ENCODE data around the gene DGKG.

Gene DGKG

GRCh38 chr3:186210852-186211500 lies 151.1 kb downstream of the DGKG start:
- no peak for DNase-seq (ENCODE audit: low read depth, low spot score)

- DNase-seq (ENCODE audit: low read depth, low spot score): no peak
Measured at GRCh38 chr3:186209810-186210752, 152.0 kb downstream of the DGKG start.

- DNase-seq (ENCODE audit: low read depth, low spot score): no peak
Measured at GRCh38 chr3:186208296-186208989, 153.6 kb downstream of the DGKG start.

GRCh38 chr3:186207515-186207914 lies 154.5 kb downstream of the DGKG start:
- no peak for DNase-seq (ENCODE audit: low read depth, low spot score)

GRCh38 chr3:186200726-186201125 lies 161.3 kb downstream of the DGKG start:
- no peak for DNase-seq (ENCODE audit: low read depth, low spot score)

- DNase-seq (ENCODE audit: low read depth, low spot score): no peak
Measured at GRCh38 chr3:186198442-186198841, 163.6 kb downstream of the DGKG start.

- DNase-seq (ENCODE audit: low read depth, low spot score): no peak
Measured at GRCh38 chr3:186194451-186194811, 167.6 kb downstream of the DGKG start.

GRCh38 chr3:186193534-186194450 lies 168.2 kb downstream of the DGKG start:
- no peak for DNase-seq (ENCODE audit: low read depth, low spot score)

GRCh38 chr3:186192823-186193222 lies 169.2 kb downstream of the DGKG start:
- DNase-seq (ENCODE audit: low read depth, low spot score): no peak

- no peak for DNase-seq (ENCODE audit: low read depth, low spot score)
Measured at GRCh38 chr3:186189492-186189891, 172.5 kb downstream of the DGKG start.

- DNase-seq (ENCODE audit: low read depth, low spot score): no peak
Measured at GRCh38 chr3:186187401-186188275, 174.4 kb downstream of the DGKG start.

- DNase-seq (ENCODE audit: low read depth, low spot score): no peak
Measured at GRCh38 chr3:186185194-186185787, 176.7 kb downstream of the DGKG start.

GRCh38 chr3:186184021-186184420 lies 178.0 kb downstream of the DGKG start:
- DNase-seq (ENCODE audit: low read depth, low spot score): no peak

- no peak for DNase-seq (ENCODE audit: low read depth, low spot score)
Measured at GRCh38 chr3:186182850-186183249, 179.2 kb downstream of the DGKG start.

GRCh38 chr3:186181901-186182300 lies 180.1 kb downstream of the DGKG start:
- no peak for DNase-seq (ENCODE audit: low read depth, low spot score)

GRCh38 chr3:186180891-186181481 lies 181.0 kb downstream of the DGKG start:
- DNase-seq (ENCODE audit: low read depth, low spot score): no peak

GRCh38 chr3:186180151-186180550 lies 181.9 kb downstream of the DGKG start:
- DNase-seq (ENCODE audit: low read depth, low spot score): no peak

GRCh38 chr3:186178412-186178811 lies 183.6 kb downstream of the DGKG start:
- DNase-seq (ENCODE audit: low read depth, low spot score): no peak

- DNase-seq (ENCODE audit: low read depth, low spot score): no peak
Measured at GRCh38 chr3:186176373-186176990, 185.6 kb downstream of the DGKG start.

All from activated naive CD8-positive, alpha-beta T cell treated with anti-CD3 and anti-CD28 coated beads, Interleukin-2, amount 50 U/mL, for 16 hours (primary cell).